H9 (cell line): ENCODE results near the gene HERC3. TPM values are rescaled to one million over a fixed set of nuclear protein-coding genes. Genes with fewer than 3 reads are reported as not detected.

ENCODE experiments used
- DNase-seq: peaks from one replicate; pipeline ENCODE4 v3.0.0-alpha.2; 2017
- H2AFZ ChIP-seq: one replicate; pipeline ENCODE4 v1.6.1; 2013; ENCODE audit warnings: mild to moderate bottlenecking, low read length, control low read depth, moderate library complexity
- H2AK5ac ChIP-seq: 2 replicates; pipeline ENCODE4 v1.6.1; 2013; ENCODE audit warnings: low read length, control low read depth, mixed read lengths; ENCODE audit not compliant: insufficient read length
- H2BK120ac ChIP-seq: one replicate; pipeline ENCODE4 v1.6.1; 2013; ENCODE audit warnings: low read depth, mild to moderate bottlenecking, low read length, control low read depth, inconsistent platforms; ENCODE audit not compliant: poor library complexity, severe bottlenecking
- H2BK12ac ChIP-seq: 2 replicates; pipeline ENCODE4 v1.6.1; 2013; ENCODE audit warnings: low read length, control low read depth, mixed read lengths, low read depth; ENCODE audit not compliant: insufficient read length
- H2BK15ac ChIP-seq: 2 replicates; pipeline ENCODE4 v1.6.1; 2013; ENCODE audit warnings: low read depth, low read length, control low read depth
- H2BK20ac ChIP-seq: one replicate; pipeline ENCODE4 v1.6.1; 2013; ENCODE audit warnings: low read depth, mild to moderate bottlenecking, low read length, control low read depth, inconsistent platforms; ENCODE audit not compliant: poor library complexity, severe bottlenecking
- H2BK5ac ChIP-seq: 2 replicates; pipeline ENCODE4 v1.6.1; 2013; ENCODE audit warnings: low read length, control low read depth, mixed read lengths; ENCODE audit not compliant: insufficient read length
- H3K14ac ChIP-seq: 2 replicates; pipeline ENCODE4 v1.6.1; 2013; ENCODE audit warnings: low read length, control low read depth; ENCODE audit not compliant: insufficient read depth
- H3K18ac ChIP-seq: 2 replicates; pipeline ENCODE4 v1.6.1; 2013; ENCODE audit warnings: low read depth, mild to moderate bottlenecking, mixed read lengths, low read length, control low read depth; ENCODE audit not compliant: insufficient read length
- H3K23ac ChIP-seq: 2 replicates; pipeline ENCODE4 v1.6.1; 2013; ENCODE audit warnings: low read length, control low read depth, mixed read lengths, low read depth; ENCODE audit not compliant: insufficient read length
- H3K23me2 ChIP-seq: 2 replicates; pipeline ENCODE4 v1.6.1; 2013; ENCODE audit warnings: low read depth, mild to moderate bottlenecking, mixed read lengths, low read length, control low read depth; ENCODE audit not compliant: insufficient read length, poor library complexity, severe bottlenecking
- H3K27ac ChIP-seq: 2 replicates; pipeline ENCODE4 v1.5.1; 2013; ENCODE audit warnings: low read length, control low read depth, mixed read lengths, low read depth; ENCODE audit not compliant: insufficient read length
- H3K27me3 ChIP-seq: 2 replicates; pipeline ENCODE4 v1.6.1; 2013; ENCODE audit warnings: low read length, control low read depth, inconsistent platforms; ENCODE audit not compliant: insufficient read depth
- H3K4ac ChIP-seq: 2 replicates; pipeline ENCODE4 v1.6.1; 2013; ENCODE audit warnings: low read depth, mild to moderate bottlenecking, control low read depth, inconsistent platforms, low read length, moderate library complexity
- H3K4me1 ChIP-seq: 2 replicates; pipeline ENCODE4 v1.6.1; 2013; ENCODE audit warnings: low read length, control low read depth, inconsistent platforms; ENCODE audit not compliant: insufficient read depth
- H3K4me2 ChIP-seq: 2 replicates; pipeline ENCODE4 v1.6.1; 2013; ENCODE audit warnings: low read length, control low read depth, mixed read lengths; ENCODE audit not compliant: insufficient read length, insufficient read depth
- H3K56ac ChIP-seq: 2 replicates; pipeline ENCODE4 v1.6.1; 2013; ENCODE audit warnings: low read depth, mild to moderate bottlenecking, mixed read lengths, low read length, control low read depth; ENCODE audit not compliant: insufficient read length
- H3K79me1 ChIP-seq: 2 replicates; pipeline ENCODE4 v1.6.1; 2013; ENCODE audit warnings: low read depth, mild to moderate bottlenecking, moderate library complexity, low read length, control low read depth, inconsistent platforms; ENCODE audit not compliant: insufficient read depth, poor library complexity, severe bottlenecking
- H3K79me2 ChIP-seq: 2 replicates; pipeline ENCODE4 v1.6.1; 2013; ENCODE audit warnings: low read length, control low read depth, inconsistent platforms; ENCODE audit not compliant: insufficient read depth
- H3K9ac ChIP-seq: 2 replicates; pipeline ENCODE4 v1.6.1; 2013; ENCODE audit warnings: low read length, control low read depth, mixed read lengths; ENCODE audit not compliant: insufficient read length; ENCODE audit errors: extremely low read depth
- H3K9me3 ChIP-seq: one replicate; pipeline ENCODE4 v1.6.1; 2013; ENCODE audit warnings: low read depth, low read length, inconsistent platforms; ENCODE audit not compliant: control insufficient read depth
- H3T11ph ChIP-seq: one replicate; pipeline ENCODE4 v1.6.1; 2013; ENCODE audit warnings: mild to moderate bottlenecking, low read length, control low read depth, inconsistent platforms
- H4K20me1 ChIP-seq: one replicate; pipeline ENCODE4 v1.6.1; 2013; ENCODE audit not compliant: control insufficient read depth, insufficient read length, insufficient read depth
- H4K5ac ChIP-seq: 2 replicates; pipeline ENCODE4 v1.6.1; 2013; ENCODE audit warnings: low read depth, mild to moderate bottlenecking, mixed read lengths, low read length, control low read depth; ENCODE audit not compliant: insufficient read length
- H4K8ac ChIP-seq: replicated peaks from 2 replicates; pipeline ENCODE4 v1.6.1; 2013; ENCODE audit warnings: low read length, control low read depth, mixed read lengths, low read depth; ENCODE audit not compliant: insufficient read length
- H4K91ac ChIP-seq: 2 replicates; pipeline ENCODE4 v1.6.1; 2013; ENCODE audit warnings: low read depth, mild to moderate bottlenecking, moderate library complexity, mixed read lengths, low read length, control low read depth; ENCODE audit not compliant: insufficient read length
- H3K27ac Mint-ChIP-seq, 3 experiments: 2 replicates in 2 of 3; 3 replicates in 1 of 3; pipeline ENCODE4 v1.8.0; 2020 to 2021; ENCODE audit warnings: mixed read lengths in 3 of 3, mild to moderate bottlenecking in 1 of 3, moderate library complexity in 1 of 3
- H3K27me3 Mint-ChIP-seq: 2 replicates; pipeline ENCODE4 v1.8.0; 2021; ENCODE audit warnings: low read depth, mild to moderate bottlenecking, moderate library complexity, mixed read lengths
- H3K36me3 Mint-ChIP-seq, 3 experiments: 2 replicates in 2 of 3; 3 replicates in 1 of 3; pipeline ENCODE4 v1.8.0; 2020 to 2021; ENCODE audit warnings: low read depth in 3 of 3, mixed read lengths in 3 of 3; ENCODE audit not compliant: insufficient read depth in 1 of 3
- H3K4me1 Mint-ChIP-seq, 2 experiments: 2 replicates each; pipeline ENCODE4 v1.8.0; 2020; ENCODE audit warnings: mixed read lengths in 2 of 2
- H3K4me3 Mint-ChIP-seq, 2 experiments: 2 replicates in 1 of 2; 3 replicates in 1 of 2; pipeline ENCODE4 v1.8.0; 2020 to 2021; ENCODE audit warnings: mild to moderate bottlenecking in 2 of 2, mixed read lengths in 2 of 2, moderate library complexity in 1 of 2
- H3K9me3 Mint-ChIP-seq, 2 experiments: 2 replicates in 1 of 2; 3 replicates in 1 of 2; pipeline ENCODE4 v1.8.0; 2020; ENCODE audit warnings: mild to moderate bottlenecking in 2 of 2, mixed read lengths in 2 of 2, moderate library complexity in 1 of 2
- CTCF ChIP-seq: fragments of 200-600 bp; sonication (generic); conservative IDR thresholded peaks from 3 replicates; pipeline ENCODE4 v1.8.0; 2021; ENCODE audit warnings: antibody characterized with exemption, mild to moderate bottlenecking
- WGBS: extraction: QIAGEN DNeasy Blood & Tissue Kit; methylation state at CpG from one replicate; pipeline ENCODE4 v1.1.7; 2013; ENCODE audit warnings: missing lambda C conversion rate, low lambda C conversion rate, mixed read lengths; ENCODE audit not compliant: insufficient read length; ENCODE audit errors: extremely low coverage; 5-methylcytosine and 5-hydroxymethylcytosine counted together
- total RNA-seq: library from RNA; stranded (reverse); gene quantifications from 2 replicates; pipeline ENCODE4 v1.2.1, GENCODE V29; 2021

Gene HERC3
- total RNA-seq, 1 experiment from 2014 or later, result 2.9 TPM

GRCh38 chr4:88751258-88752075 lies 159.2 kb downstream of the HERC3 start:
- Mint-ChIP-seq H3K27me3 (no peaks in the 10 kb centered on the region), H3K9me3 (no peaks in the 10 kb centered on the region), H3K27ac (no peak overlapping the region; a peak in 1 of 7 replicates), H3K36me3 (peaks cover 21 to 33% (median 31%) of the 10 kb centered on the region in 3 experiments; a peak in 6 of 7 replicates), H3K4me3 (no peak overlapping the region), H3K4me1 (peaks cover 0 to 6% of the 10 kb centered on the region in 2 experiments; a peak in 3 of 4 replicates)
- no peak overlapping the region for H2BK5ac ChIP-seq
- H3K56ac ChIP-seq, result no peak overlapping the region
- H2AK5ac ChIP-seq, result no peak overlapping the region
- H3K27ac ChIP-seq, result no peak overlapping the region
- no peak overlapping the region for H3K4me2 ChIP-seq
- H4K8ac ChIP-seq, result no peak overlapping the region
- no peak overlapping the region for H2BK15ac ChIP-seq
- no peaks in the 10 kb centered on the region for H4K20me1 ChIP-seq
- no peaks in the 10 kb centered on the region for H3K9me3 ChIP-seq
- H2BK20ac ChIP-seq, result no peak overlapping the region
- no peak for DNase-seq
- no peak overlapping the region for H3K18ac ChIP-seq
- H2BK12ac ChIP-seq, result no peak overlapping the region
- H4K91ac ChIP-seq, result no peak overlapping the region
- H4K5ac ChIP-seq, result no peak overlapping the region
- WGBS, result 100% methylated on average over 1 of the region's 7 CpGs
- H3K9ac ChIP-seq, result no peak overlapping the region
- H3K4me1 ChIP-seq, result no peaks in the 10 kb centered on the region
- no peaks in the 10 kb centered on the region for H3K23me2 ChIP-seq
- no peak overlapping the region for H3K4ac ChIP-seq
- no peak for TF ChIP-seq CTCF
- H2AFZ ChIP-seq, result no peak overlapping the region
- no peaks in the 10 kb centered on the region for H3K27me3 ChIP-seq
- no peak overlapping the region for H3K23ac ChIP-seq
- H3K79me1 ChIP-seq, result no peaks in the 10 kb centered on the region
- H3K14ac ChIP-seq, result no peak overlapping the region
- no peak overlapping the region for H2BK120ac ChIP-seq
- H3T11ph ChIP-seq, result no peak overlapping the region
- no peaks in the 10 kb centered on the region for H3K79me2 ChIP-seq
